ENCODE results near the gene CCDC27.

GRCh38 chr1:3710251-3710650 is 42.0 kb upstream of the CCDC27 start:
- TF ChIP-seq CTCF (conservative IDR thresholded peaks at IDR 0.05; ENCODE audit: low read length) (no peak), EZH2phosphoT487 (IDR thresholded peaks at IDR 0.05; ENCODE audit: borderline replicate concordance) (no peak)
